GM18858 (cell line): ENCODE measurements around the gene TUBB4A.
"Not testable (repeated sequence)": the region's sequence is repeated elsewhere in the genome, so short reads cannot be mapped to it uniquely, and the experiment has no call there.

Experiments used
- ATAC-seq: cut with Tn5 transposase; IDR thresholded peaks from one replicate; pipeline ENCODE4 v1.9.1; 2021; ENCODE audit not compliant: unreplicated experiment

The TUBB4A gene

GRCh38 chr19:6501740-6502648 is at the start of gene TUBB4A:
TSS of gene TUBB4A (minus strand) at chr19:6502309. CDS start at chr19:6502212, 97 bp downstream.
- no peak for ATAC-seq

- ATAC-seq, result no peak
Measured at GRCh38 chr19:6551091-6551490, 49.0 kb upstream of the TUBB4A start.

- ATAC-seq, result not testable (repeated sequence)
Measured at GRCh38 chr19:6550679-6551078, 48.6 kb upstream of the TUBB4A start.

GRCh38 chr19:6543866-6544347 is 41.8 kb upstream of the TUBB4A start:
- ATAC-seq, result no peak

GRCh38 chr19:6540918-6541689 is 39.0 kb upstream of the TUBB4A start:
- no peak for ATAC-seq

GRCh38 chr19:6539514-6539913 is 37.4 kb upstream of the TUBB4A start:
- no peak for ATAC-seq

GRCh38 chr19:6535558-6536137 is 33.5 kb upstream of the TUBB4A start:
- no peak for ATAC-seq

- ATAC-seq, result no peak
Measured at GRCh38 chr19:6534451-6535093, 32.5 kb upstream of the TUBB4A start.

- ATAC-seq, result no peak
Measured at GRCh38 chr19:6533746-6534418, 31.8 kb upstream of the TUBB4A start.

- no peak for ATAC-seq
Measured at GRCh38 chr19:6533000-6533328, 30.9 kb upstream of the TUBB4A start.

GRCh38 chr19:6532244-6532999 is 30.3 kb upstream of the TUBB4A start:
- ATAC-seq, result no peak

GRCh38 chr19:6531956-6532243 is 29.8 kb upstream of the TUBB4A start:
- no peak for ATAC-seq

- ATAC-seq, result no peak
Measured at GRCh38 chr19:6531163-6531955, 29.2 kb upstream of the TUBB4A start.

GRCh38 chr19:6530386-6531162 is 28.5 kb upstream of the TUBB4A start, which contains the start of gene TNFSF9:
TSS of gene TNFSF9 (plus strand) at chr19:6531026. CDS start at chr19:6531037, 11 bp downstream.
- no peak for ATAC-seq

GRCh38 chr19:6529937-6530385 is 27.9 kb upstream of the TUBB4A start:
- ATAC-seq, result no peak

- no peak for ATAC-seq
Measured at GRCh38 chr19:6529351-6529750, 27.2 kb upstream of the TUBB4A start.

GRCh38 chr19:6528544-6529121 is 26.5 kb upstream of the TUBB4A start:
- ATAC-seq, result peak; percentile 11
